Neural crest cell (in vitro differentiated cells): ENCODE results near the gene NTN1. TPM values are rescaled to one million over a fixed set of nuclear protein-coding genes. Genes with fewer than 3 reads are reported as not detected.
A peak's percentile ranks its signal among the peaks of the same experiment; 100 is the strongest.

Source experiments
- DNase-seq: peaks from one replicate; pipeline ENCODE4 v3.0.0; 2021; ENCODE audit warnings: low read depth, mixed read lengths, low spot score
- H3K27ac Mint-ChIP-seq: one replicate; pipeline ENCODE4 v1.8.0; 2021; ENCODE audit warnings: mild to moderate bottlenecking, mixed read lengths; ENCODE audit not compliant: unreplicated experiment
- H3K27me3 Mint-ChIP-seq: 2 replicates; pipeline ENCODE4 v1.8.0; 2021; ENCODE audit warnings: low read depth, mild to moderate bottlenecking, mixed read lengths
- H3K36me3 Mint-ChIP-seq: 2 replicates; pipeline ENCODE4 v1.8.0; 2021; ENCODE audit warnings: low read depth, mild to moderate bottlenecking, mixed read lengths
- H3K4me1 Mint-ChIP-seq: 2 replicates; pipeline ENCODE4 v1.8.0; 2021; ENCODE audit warnings: mixed read lengths
- H3K4me3 Mint-ChIP-seq: one replicate; pipeline ENCODE4 v1.8.0; 2021; ENCODE audit warnings: mild to moderate bottlenecking, mixed read lengths
- H3K9me3 Mint-ChIP-seq: 2 replicates; pipeline ENCODE4 v1.8.0; 2021; ENCODE audit warnings: mixed read lengths
- total RNA-seq: library from RNA; stranded (reverse); gene quantifications from 2 replicates; pipeline ENCODE4 v1.2.1, GENCODE V29; 2021
- TF ChIP-seq, protein P1 (sequence below): fragments of 200-600 bp; sonication (generic); conservative IDR thresholded peaks from 2 replicates; pipeline ENCODE4 v1.5.0; 2021; ENCODE audit warnings: antibody characterized with exemption, mild to moderate bottlenecking

The NTN1 gene
- total RNA-seq, 1 donor from 2014 or later, result 10.1 TPM

- peaks cover 39% of the 10 kb centered on the region for H3K4me1 Mint-ChIP-seq
- DNase-seq, result no peak
- H3K4me3 Mint-ChIP-seq, result no peak overlapping the region
- H3K27me3 Mint-ChIP-seq, result peaks cover 70% of the 10 kb centered on the region
- peaks cover 18% of the 10 kb centered on the region for H3K36me3 Mint-ChIP-seq
- H3K9me3 Mint-ChIP-seq, result peaks cover 10% of the 10 kb centered on the region
- TF ChIP-seq, protein P1, sequence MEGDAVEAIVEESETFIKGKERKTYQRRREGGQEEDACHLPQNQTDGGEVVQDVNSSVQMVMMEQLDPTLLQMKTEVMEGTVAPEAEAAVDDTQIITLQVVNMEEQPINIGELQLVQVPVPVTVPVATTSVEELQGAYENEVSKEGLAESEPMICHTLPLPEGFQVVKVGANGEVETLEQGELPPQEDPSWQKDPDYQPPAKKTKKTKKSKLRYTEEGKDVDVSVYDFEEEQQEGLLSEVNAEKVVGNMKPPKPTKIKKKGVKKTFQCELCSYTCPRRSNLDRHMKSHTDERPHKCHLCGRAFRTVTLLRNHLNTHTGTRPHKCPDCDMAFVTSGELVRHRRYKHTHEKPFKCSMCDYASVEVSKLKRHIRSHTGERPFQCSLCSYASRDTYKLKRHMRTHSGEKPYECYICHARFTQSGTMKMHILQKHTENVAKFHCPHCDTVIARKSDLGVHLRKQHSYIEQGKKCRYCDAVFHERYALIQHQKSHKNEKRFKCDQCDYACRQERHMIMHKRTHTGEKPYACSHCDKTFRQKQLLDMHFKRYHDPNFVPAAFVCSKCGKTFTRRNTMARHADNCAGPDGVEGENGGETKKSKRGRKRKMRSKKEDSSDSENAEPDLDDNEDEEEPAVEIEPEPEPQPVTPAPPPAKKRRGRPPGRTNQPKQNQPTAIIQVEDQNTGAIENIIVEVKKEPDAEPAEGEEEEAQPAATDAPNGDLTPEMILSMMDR, result no peak
- H3K27ac Mint-ChIP-seq, result no peak overlapping the region
Measured at GRCh38 chr17:9218911-9219310, 197.6 kb downstream of the NTN1 start.

DNA sequence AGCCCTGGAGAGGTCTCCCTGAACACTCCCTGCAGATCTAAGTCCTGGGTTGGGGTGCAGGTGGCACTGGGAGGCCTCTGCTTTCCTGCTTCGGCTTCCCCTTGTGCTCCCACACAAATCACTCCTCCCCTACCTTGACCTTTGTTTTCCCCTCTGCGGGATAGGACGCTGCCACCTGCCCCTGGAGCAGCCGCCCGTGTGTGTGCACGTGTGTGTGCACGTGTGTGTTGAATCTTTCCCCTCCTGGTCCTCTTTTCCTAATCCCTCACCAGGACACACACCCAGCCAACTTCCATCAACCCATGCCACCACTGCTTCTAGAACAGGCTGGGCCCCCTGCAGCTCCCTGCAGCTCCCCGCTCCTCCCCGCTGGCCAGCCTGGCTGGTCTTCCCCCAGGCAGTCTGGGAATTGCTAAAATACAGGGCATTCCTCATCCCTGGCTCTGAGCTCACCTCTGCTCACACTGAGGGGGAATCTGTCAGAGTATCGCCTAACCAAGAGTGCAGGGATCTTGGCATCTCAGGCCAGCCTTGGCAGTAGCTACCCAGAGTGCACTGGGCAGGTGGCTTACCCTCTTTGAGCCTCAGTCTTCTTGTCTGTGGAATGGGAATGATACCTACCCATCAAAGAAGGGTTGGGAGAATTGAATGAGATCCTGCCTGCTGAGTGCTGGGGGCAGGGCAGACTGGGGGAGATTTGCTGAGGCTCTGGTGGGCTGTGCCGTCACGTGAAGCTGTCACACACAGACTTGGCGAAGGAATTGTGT, 198.5 kb downstream of the NTN1 start:
- peaks cover 18% of the 10 kb centered on the region for H3K36me3 Mint-ChIP-seq
- peaks cover 39% of the 10 kb centered on the region for H3K4me1 Mint-ChIP-seq
- H3K4me3 Mint-ChIP-seq, result peak overlapping the region; percentile 86
- peaks cover 10% of the 10 kb centered on the region for H3K9me3 Mint-ChIP-seq
- peaks cover 79% of the 10 kb centered on the region for H3K27me3 Mint-ChIP-seq
- DNase-seq, result no peak
- H3K27ac Mint-ChIP-seq, result no peak overlapping the region
- TF ChIP-seq, protein P1, result no peak

GRCh38 chr17:9220398-9221146, 199.3 kb downstream of the NTN1 start:
- Mint-ChIP-seq H3K9me3 (peaks cover 7% of the 10 kb centered on the region), H3K27ac (peak overlapping the region; percentile 97), H3K4me3 (peak overlapping the region; percentile 86), H3K4me1 (peaks cover 39% of the 10 kb centered on the region), H3K27me3 (peaks cover 80% of the 10 kb centered on the region), H3K36me3 (peaks cover 13% of the 10 kb centered on the region)
- DNase-seq, result peak; percentile 60
- TF ChIP-seq, protein P1, result no peak

DNA sequence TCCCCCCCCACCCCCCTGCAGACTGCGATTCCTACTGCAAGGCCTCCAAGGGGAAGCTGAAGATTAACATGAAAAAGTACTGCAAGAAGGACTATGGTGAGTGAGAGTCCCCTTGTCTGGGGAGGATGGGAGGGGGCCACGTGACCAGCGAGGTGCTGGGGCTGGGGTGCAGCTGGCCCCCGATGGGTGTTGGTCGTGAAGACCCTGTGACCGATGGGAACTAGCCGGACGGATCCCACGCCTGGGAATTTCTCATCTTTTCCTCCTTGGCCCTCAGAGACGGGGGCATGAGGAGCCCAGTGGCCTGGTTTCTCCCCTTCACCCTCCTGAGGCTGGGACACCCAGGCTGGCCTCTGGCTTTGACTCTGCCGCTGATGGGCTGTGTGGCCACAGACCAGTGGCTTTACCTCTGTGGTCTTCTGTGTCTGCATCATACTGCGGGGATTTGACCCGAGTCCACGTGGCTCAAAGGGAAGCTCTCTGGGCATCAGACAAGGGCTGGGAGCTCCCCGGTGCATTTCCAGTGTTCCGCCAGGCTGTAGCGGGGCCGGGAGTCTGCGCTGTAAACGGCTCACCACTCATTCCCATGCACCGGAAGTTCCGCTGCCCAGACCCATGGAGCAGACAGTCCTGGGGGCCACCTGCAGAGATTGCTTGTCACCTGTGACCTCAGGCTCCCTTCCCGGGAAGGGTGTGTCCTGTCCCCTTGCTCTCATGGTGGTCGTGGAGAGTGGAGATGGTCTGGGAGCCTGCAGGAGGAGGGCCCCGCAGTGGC, 200.0 kb downstream of the NTN1 start:
- Mint-ChIP-seq H3K27me3 (peaks cover 77% of the 10 kb centered on the region), H3K4me3 (peak overlapping the region; percentile 86), H3K4me1 (peaks cover 39% of the 10 kb centered on the region), H3K9me3 (peaks cover 2% of the 10 kb centered on the region), H3K36me3 (peaks cover 5% of the 10 kb centered on the region), H3K27ac (peak overlapping the region; percentile 97)
- TF ChIP-seq, protein P1, result no peak
- DNase-seq, result no peak

GRCh38 chr17:9221922-9222180, 200.5 kb downstream of the NTN1 start:
- peaks cover 74% of the 10 kb centered on the region for H3K27me3 Mint-ChIP-seq
- TF ChIP-seq, protein P1, result no peak
- DNase-seq, result no peak
- no peak overlapping the region for H3K4me3 Mint-ChIP-seq
- peaks cover 3% of the 10 kb centered on the region for H3K36me3 Mint-ChIP-seq
- peak overlapping the region; percentile 97 for H3K27ac Mint-ChIP-seq
- peaks cover 39% of the 10 kb centered on the region for H3K4me1 Mint-ChIP-seq
- peaks cover 2% of the 10 kb centered on the region for H3K9me3 Mint-ChIP-seq
